ENCODE data around the gene TUBGCP6.

TUBGCP6 gene

GRCh38 chr22:50186761-50187523, 57.9 kb downstream of the TUBGCP6 start:
- peak overlapping the region; percentile 59 for H3K4me3 ChIP-seq (ENCODE audit: low read depth, low read length)
- no peak for TF ChIP-seq CTCF (IDR thresholded peaks at IDR 0.05)
- no peaks in the 10 kb centered on the region for H3K27me3 ChIP-seq (ENCODE audit: control insufficient read depth, insufficient read depth, low read length)
- no peaks in the 10 kb centered on the region for H3K36me3 ChIP-seq (ENCODE audit: control insufficient read depth, insufficient read depth, low read length)
- H3K9ac ChIP-seq = no peak overlapping the region
- H3K4me2 ChIP-seq (ENCODE audit: low read length) = peak overlapping the region; percentile 72
- no peak overlapping the region for H2AFZ ChIP-seq
- peaks cover 3% of the 10 kb centered on the region for H3K4me1 ChIP-seq
- H3K9me3 ChIP-seq (ENCODE audit: control insufficient read depth, low read length) = no peaks in the 10 kb centered on the region
- H3K79me2 ChIP-seq = no peaks in the 10 kb centered on the region
- H3K27ac ChIP-seq = no peak overlapping the region

- H3K4me1 ChIP-seq = peaks cover 3% of the 10 kb centered on the region
- peak overlapping the region; percentile 72 for H3K4me2 ChIP-seq (ENCODE audit: low read length)
- no peaks in the 10 kb centered on the region for H3K36me3 ChIP-seq (ENCODE audit: control insufficient read depth, insufficient read depth, low read length)
- H3K9ac ChIP-seq = peak overlapping the region; percentile 19
- H3K27ac ChIP-seq = no peak overlapping the region
- no peaks in the 10 kb centered on the region for H3K9me3 ChIP-seq (ENCODE audit: control insufficient read depth, low read length)
- peak overlapping the region; percentile 59 for H3K4me3 ChIP-seq (ENCODE audit: low read depth, low read length)
- TF ChIP-seq CTCF (IDR thresholded peaks at IDR 0.05) = no peak
- H3K79me2 ChIP-seq = no peaks in the 10 kb centered on the region
- H3K27me3 ChIP-seq (ENCODE audit: control insufficient read depth, insufficient read depth, low read length) = no peaks in the 10 kb centered on the region
- H2AFZ ChIP-seq = peak overlapping the region; percentile 33
These were observed 58.6 kb downstream of the TUBGCP6 start for GRCh38 chr22:50186181-50186714.

GRCh38 chr22:50185375-50186087, 59.3 kb downstream of the TUBGCP6 start, which contains the start of gene TRABD:
TRABD (plus strand) TSS chr22:50185913; CDS start chr22:50193061, 7,148 bp downstream.
- H3K4me3 ChIP-seq (ENCODE audit: low read depth, low read length) = peak within 1 kb of the TSS; percentile 59
- H3K79me2 ChIP-seq = no peaks in the 10 kb centered on the region
- no peaks in the 10 kb centered on the region for H3K27me3 ChIP-seq (ENCODE audit: control insufficient read depth, insufficient read depth, low read length)
- H3K9ac ChIP-seq = peak within 1 kb of the TSS; percentile 19
- peak within 1 kb of the TSS; percentile 75 for H2AFZ ChIP-seq
- H3K4me1 ChIP-seq = peaks cover 3% of the 10 kb centered on the region
- TF ChIP-seq CTCF (IDR thresholded peaks at IDR 0.05) = no peak
- H3K9me3 ChIP-seq (ENCODE audit: control insufficient read depth, low read length) = no peaks in the 10 kb centered on the region
- H3K4me2 ChIP-seq (ENCODE audit: low read length) = peak within 1 kb of the TSS; percentile 72
- H3K27ac ChIP-seq = no peak within 1 kb of the TSS
- no peaks in the 10 kb centered on the region for H3K36me3 ChIP-seq (ENCODE audit: control insufficient read depth, insufficient read depth, low read length)

- Histone ChIP-seq H3K79me2 (no peaks in the 10 kb centered on the region), H3K4me3 (ENCODE audit: low read depth, low read length) (peak overlapping the region; percentile 46), H3K9me3 (ENCODE audit: control insufficient read depth, low read length) (no peaks in the 10 kb centered on the region), H2AFZ (peak overlapping the region; percentile 75), H3K4me2 (ENCODE audit: low read length) (peak overlapping the region; percentile 42), H3K36me3 (ENCODE audit: control insufficient read depth, insufficient read depth, low read length) (no peaks in the 10 kb centered on the region), H3K27ac (no peak overlapping the region), H3K4me1 (peaks cover 3% of the 10 kb centered on the region), H3K9ac (no peak overlapping the region), H3K27me3 (ENCODE audit: control insufficient read depth, insufficient read depth, low read length) (no peaks in the 10 kb centered on the region)
- TF ChIP-seq CTCF (IDR thresholded peaks at IDR 0.05) = no peak
These were observed 59.9 kb downstream of the TUBGCP6 start for GRCh38 chr22:50184902-50185374.

Measured in parathyroid adenoma (tissue), 2 donors.